NCI-H1417 (cell line): Measurements from ENCODE around the gene STARD13.

Source experiments
- DNase-seq, 3 experiments: peaks; one replicate each; lab custom pipeline; 2025; lab: John Stamatoyannopoulos, UW

The STARD13 gene

GRCh38 chr13:33139780-33140535 lies 145.6 kb downstream of the STARD13 start:
- no peak for DNase-seq

DNA sequence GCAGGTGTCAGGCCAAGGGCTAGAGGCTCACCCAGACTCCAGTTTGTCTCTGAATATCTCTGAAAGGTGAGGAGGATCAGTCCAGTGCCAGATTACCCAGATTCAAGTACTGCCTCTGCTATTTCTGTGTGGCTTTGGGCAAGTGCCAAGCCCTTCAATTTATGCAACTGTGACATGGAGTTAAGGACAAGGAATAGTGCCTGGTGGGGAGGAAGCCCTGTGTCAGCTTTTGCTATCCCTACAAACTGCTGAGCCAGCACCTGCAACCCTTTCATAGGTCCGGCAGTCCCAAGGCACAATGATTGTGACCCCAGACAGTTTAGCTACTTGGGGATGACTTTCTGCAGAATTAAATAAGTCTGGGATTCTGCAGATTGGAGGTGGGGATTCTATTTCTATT lies 146.4 kb downstream of the STARD13 start:
- peak in 1 of 3 experiments; percentile 44 for DNase-seq

DNA sequence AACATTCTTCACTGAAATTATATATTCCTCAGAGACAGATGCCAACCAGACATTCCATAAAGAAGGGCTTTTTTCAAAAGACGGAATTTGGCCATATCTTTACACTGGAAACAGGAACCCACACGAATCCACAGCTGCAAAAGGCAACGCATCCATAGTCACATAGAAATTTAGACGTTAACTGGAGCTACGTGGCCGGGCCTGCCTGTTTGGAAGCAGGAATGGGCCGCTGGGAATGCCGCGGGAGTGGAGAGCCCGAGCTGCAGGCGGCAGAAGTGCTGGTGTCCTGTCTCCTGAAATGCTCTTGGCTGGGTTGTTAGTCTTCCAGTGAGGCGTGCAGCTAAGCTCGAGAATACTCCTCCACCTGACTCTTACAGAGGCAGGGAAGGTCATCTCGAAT lies 147.1 kb downstream of the STARD13 start:
- DNase-seq: peak in 1 of 3 experiments; percentile 73

DNA sequence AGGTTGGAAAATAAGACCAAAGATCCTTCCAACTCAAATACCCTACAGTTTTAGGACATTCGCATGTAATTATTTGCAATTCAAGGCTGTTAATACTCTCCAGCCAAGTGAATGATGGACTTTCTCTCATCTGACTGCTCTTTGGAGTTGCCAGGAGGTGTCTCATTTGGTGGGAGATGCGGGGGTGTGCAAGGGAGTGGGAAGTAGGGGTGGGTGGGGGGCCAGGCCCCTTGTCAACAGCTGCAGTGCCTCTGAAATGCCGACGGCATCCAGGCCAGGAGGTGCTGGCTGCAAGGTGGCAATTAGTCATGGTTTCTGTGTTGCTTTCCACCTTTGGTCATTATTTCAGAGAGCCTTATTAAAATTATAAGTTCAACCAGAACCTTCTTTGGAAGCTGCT lies 147.8 kb downstream of the STARD13 start:
- DNase-seq: no peak

DNA sequence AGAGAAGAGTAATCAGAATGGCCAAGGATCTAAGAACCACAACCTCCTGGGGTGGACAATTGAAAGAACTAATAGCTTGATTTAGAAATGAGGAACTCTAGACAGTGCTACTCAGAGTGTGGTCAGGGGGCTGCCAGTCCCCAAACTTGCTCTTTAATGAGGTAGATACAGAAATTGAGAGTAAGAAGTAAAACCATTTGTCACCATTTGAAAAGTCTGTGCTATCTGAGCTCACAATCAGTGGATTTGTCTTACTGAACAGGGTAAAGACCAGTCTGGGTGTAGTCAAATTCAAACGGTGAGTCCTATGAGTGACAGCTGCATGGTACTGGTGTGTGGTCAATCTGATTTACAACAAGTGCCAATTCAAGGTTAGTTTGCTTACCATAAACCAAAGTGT lies 150.5 kb downstream of the STARD13 start:
- DNase-seq: no peak

GRCh38 chr13:33134213-33134612 lies 151.3 kb downstream of the STARD13 start:
- DNase-seq: no peak

GRCh38 chr13:33132644-33133440 lies 152.7 kb downstream of the STARD13 start:
- no peak for DNase-seq

DNA sequence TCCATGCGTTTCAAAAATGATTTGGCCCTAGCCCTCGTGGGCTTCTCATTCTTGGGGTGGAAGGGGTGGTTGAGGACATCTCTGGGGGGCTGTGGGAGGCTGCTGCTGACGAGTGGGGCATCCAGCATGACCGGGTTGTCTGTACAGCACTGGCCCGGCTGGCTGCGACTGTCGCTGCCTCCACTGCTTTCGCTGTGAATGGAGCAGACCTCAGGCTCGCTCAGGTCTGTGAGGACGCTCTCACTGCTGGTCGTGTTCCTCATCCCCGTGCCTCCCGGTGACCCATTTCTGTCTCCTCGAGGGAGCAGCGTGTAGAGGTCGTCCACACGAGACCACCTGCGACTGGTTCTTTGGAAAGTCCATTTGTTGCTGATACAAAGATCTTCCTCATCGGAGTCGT lies 155.7 kb downstream of the STARD13 start:
- DNase-seq: no peak

DNA sequence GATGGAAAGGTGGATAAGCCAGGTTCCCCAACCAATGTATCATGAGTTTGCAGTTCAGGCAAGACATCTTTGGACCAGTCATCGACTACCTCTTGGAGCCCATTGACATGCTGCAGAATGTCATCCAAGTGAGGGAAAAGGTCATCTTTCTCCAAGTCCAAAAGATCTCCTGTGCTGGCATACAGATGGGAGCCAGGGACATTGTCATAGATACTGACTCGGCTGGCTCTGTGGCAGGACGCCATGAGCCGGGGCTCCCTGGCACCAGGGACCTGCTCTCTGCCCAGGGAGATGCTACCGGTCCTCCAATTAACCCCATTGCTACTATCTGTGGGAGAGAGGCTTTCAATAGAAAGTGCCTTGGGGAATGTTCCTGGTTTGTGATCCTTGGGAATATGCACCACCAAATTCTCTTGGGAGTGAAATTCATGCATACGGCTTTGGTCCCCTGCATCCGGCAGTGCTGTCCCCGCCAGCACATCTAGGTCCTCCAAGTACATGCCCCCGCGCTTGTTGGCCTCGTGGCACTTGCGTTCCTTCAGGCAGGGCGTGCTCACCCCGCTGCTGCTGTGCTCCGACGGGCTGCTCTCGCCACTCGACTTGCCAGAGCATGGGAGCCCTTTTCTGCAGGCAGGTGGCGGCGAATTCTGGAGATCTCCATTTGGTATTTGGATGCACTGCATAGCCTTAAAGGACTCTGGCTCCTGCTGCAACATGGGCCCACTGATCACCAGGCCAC lies 156.3 kb downstream of the STARD13 start:
- no peak for DNase-seq

DNA sequence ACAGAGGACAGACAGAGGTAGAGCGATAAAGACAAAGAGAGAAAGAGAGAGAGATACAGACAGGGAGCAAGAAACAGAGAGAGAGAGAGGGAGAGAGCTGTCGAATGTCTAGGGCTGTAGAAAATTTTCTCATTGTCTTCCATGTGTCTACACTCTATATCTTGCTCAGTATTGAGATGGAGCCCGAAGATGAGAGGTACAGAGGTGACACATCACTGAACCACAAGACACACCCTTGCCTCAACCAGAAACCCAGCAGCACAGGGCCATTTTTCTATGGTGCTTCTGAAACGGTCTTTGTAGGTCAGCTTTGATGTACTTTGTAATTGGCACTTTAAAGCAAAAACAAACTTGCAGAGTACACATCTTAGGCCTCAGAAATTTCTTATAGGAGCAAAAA lies 157.4 kb downstream of the STARD13 start:
- DNase-seq: no peak

DNA sequence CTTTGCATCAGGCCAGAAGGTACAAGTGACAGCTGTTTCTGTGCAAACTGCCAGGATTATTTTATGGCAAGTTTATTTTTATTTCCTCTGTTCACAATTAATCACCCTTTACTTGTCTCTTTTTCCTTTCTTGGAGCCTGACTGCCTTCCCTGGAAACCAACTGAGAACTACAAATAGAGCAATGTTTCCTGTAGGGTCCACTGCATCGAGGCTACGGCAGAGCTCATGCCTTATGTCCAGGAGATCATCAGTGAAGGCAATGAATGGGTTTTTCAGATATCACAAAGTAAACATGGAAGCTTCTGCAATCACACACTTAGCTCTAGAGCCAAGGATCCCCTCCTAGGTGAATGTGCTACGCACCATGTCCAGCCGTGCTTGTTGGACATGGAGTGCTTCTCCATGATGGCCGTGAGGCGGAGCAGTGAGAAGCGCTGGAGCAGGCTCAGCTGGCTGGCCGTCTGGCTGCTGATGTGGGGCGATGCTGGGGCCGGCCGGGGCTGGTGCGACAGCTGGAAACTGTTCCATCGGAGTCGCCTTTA lies 158.5 kb downstream of the STARD13 start:
- peak in 1 of 3 experiments; percentile 22 for DNase-seq

- DNase-seq: no peak
Measured at GRCh38 chr13:33125821-33126570, 159.6 kb downstream of the STARD13 start.

GRCh38 chr13:33123066-33123859 lies 162.3 kb downstream of the STARD13 start:
- DNase-seq: peak in 2 of 3 experiments; percentile 9 to 36

DNA sequence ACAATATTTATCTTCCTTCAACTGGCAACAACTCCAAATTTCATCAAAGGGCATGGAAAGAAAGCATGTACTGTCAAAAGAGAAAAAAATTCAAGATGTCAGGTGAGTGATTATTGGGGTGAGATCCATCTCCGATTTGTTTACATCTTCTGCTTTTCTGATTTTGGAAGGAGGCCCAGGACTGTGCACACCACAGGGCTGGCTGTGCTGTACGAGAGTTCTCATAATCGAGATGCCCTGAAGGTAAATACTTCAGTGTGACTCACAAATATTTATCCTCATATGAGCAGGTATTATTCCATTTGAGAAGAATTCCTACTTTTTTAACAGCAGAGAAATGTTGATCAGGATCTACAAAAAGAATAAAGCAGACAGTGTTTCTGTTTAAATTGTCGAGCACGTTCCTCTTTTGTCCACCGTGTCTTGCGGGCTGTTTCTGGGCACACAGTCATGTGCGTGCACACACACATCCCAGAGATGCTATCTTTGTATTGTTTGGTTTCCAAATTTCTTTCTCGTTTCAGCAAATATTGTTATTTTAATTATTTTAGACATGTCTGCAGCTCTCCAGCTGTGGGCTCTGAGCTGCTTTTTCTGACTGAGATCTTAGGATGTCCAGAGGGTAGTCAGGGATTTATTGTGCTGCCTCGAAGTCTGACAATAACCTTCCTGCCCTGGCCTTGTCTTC lies 165.6 kb downstream of the STARD13 start:
- no peak for DNase-seq

DNA sequence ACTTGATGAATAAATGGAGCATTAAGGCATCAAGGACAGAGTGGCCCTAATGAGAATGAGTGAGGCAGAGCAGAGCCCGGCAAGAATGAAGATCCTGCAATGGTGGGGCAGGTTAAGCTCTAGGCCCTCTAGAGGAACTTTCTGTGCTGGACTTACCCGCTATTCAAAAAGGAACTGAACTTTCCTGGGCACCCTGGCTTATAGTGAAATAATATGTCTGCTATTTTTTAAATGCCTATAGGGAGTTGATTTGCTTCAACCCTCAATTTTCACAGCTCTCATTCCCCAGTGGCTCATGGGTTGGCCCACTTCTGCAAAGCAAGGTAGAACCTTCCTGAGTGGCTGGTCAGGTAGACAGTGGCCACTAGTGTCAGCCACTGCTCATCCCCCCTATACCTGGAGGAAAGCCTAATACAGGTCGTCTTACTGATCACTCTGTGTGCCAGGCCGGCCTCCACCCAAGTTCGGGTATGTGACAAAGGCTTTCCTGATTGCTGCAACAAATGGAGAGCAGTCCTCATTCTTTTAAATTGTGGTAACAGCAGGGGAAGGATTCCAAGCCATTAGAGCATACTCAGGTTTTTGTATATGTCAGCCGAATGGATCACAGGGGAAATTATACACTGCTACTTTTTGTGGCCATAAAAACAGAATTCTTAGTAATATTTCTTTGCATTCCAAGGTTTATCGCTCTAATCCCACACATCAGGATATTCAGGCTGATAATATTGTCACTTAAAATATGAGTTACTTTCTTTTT lies 166.4 kb downstream of the STARD13 start:
- DNase-seq: no peak

GRCh38 chr13:33116321-33117010 lies 169.1 kb downstream of the STARD13 start:
- no peak for DNase-seq

GRCh38 chr13:33115274-33115673 lies 170.3 kb downstream of the STARD13 start:
- no peak for DNase-seq

GRCh38 chr13:33114146-33114545 lies 171.4 kb downstream of the STARD13 start:
- no peak for DNase-seq

GRCh38 chr13:33112766-33113165 lies 172.8 kb downstream of the STARD13 start:
- no peak for DNase-seq
